Keratinocyte (primary cell): Measurements from ENCODE around the gene RIOK3. TPM values are rescaled to one million over a fixed set of nuclear protein-coding genes. Genes with fewer than 3 reads are reported as not detected.
A peak's percentile ranks its signal among the peaks of the same experiment; 100 is the strongest.

ENCODE experiments used
- DNase-seq: peaks from one replicate; pipeline ENCODE4 v3.0.0-alpha.2; 2011; ENCODE audit warnings: low read depth, missing footprints, low spot score
- FAIRE-seq: peaks from 2 replicates; lab custom pipeline; 2011; peaks lifted over from hg19 to GRCh38; lab: Jason Lieb, UNC
- H2AFZ ChIP-seq: 2 replicates; pipeline ENCODE4 v1.6.0; 2012; ENCODE audit warnings: low read length, control low read depth, inconsistent platforms; ENCODE audit not compliant: control insufficient read depth
- H3K27ac ChIP-seq: 2 replicates; pipeline ENCODE4 v1.5.1; 2011; ENCODE audit warnings: low read length; ENCODE audit not compliant: control insufficient read depth, insufficient read depth
- H3K27me3 ChIP-seq: 3 replicates; pipeline ENCODE4 v1.6.0; 2011; ENCODE audit warnings: low read length; ENCODE audit not compliant: control insufficient read depth, insufficient read depth; ENCODE audit errors: extremely low read depth
- H3K36me3 ChIP-seq, 2 experiments: 2 replicates in 1 of 2; 3 replicates in 1 of 2; pipeline ENCODE4 v1.5.1; 2011; ENCODE audit warnings: low read length in 2 of 2, mild to moderate bottlenecking in 1 of 2; ENCODE audit not compliant: control insufficient read depth in 2 of 2, insufficient read depth in 2 of 2; ENCODE audit errors: extremely low read depth in 1 of 2
- H3K4me1 ChIP-seq: 3 replicates; pipeline ENCODE4 v1.5.1; 2011; ENCODE audit warnings: low read length; ENCODE audit not compliant: control insufficient read depth, insufficient read depth; ENCODE audit errors: extremely low read depth
- H3K4me2 ChIP-seq: 3 replicates; pipeline ENCODE4 v1.6.0; 2011; ENCODE audit warnings: low read depth, low read length; ENCODE audit not compliant: control insufficient read depth, insufficient read depth; ENCODE audit errors: extremely low read depth
- H3K4me3 ChIP-seq, 3 experiments: fragments of 200-600 bp in 1 of 3; sonication (generic) in 1 of 3; 2 replicates in 2 of 3; 3 replicates in 1 of 3; pipeline ENCODE4 v1.5.1; 2011 to 2016; ENCODE audit warnings: low read length in 3 of 3, mild to moderate bottlenecking in 3 of 3, control low read depth in 2 of 3, inconsistent platforms in 1 of 3, low read depth in 1 of 3, mixed read lengths in 1 of 3, mixed run types in 1 of 3, moderate library complexity in 1 of 3; ENCODE audit not compliant: control insufficient read depth in 2 of 3, insufficient read depth in 2 of 3; ENCODE audit errors: extremely low read depth in 1 of 3
- H3K79me2 ChIP-seq: 2 replicates; pipeline ENCODE4 v1.6.0; 2012; ENCODE audit warnings: low read length; ENCODE audit not compliant: control insufficient read depth, insufficient read depth
- H3K9ac ChIP-seq: 3 replicates; pipeline ENCODE4 v1.6.0; 2011; ENCODE audit warnings: low read length; ENCODE audit not compliant: control insufficient read depth, insufficient read depth; ENCODE audit errors: extremely low read depth
- H3K9me1 ChIP-seq: 3 replicates; pipeline ENCODE4 v1.6.0; 2011; ENCODE audit warnings: low read length; ENCODE audit not compliant: control insufficient read depth, insufficient read depth; ENCODE audit errors: extremely low read depth
- H3K9me3 ChIP-seq: 2 replicates; pipeline ENCODE4 v1.5.1; 2012; ENCODE audit warnings: low read depth, low read length; ENCODE audit not compliant: control insufficient read depth
- H4K20me1 ChIP-seq: 3 replicates; pipeline ENCODE4 v1.6.0; 2011; ENCODE audit warnings: low read length; ENCODE audit not compliant: control insufficient read depth, insufficient read depth; ENCODE audit errors: extremely low read depth
- EZH2 ChIP-seq: IDR thresholded peaks from one replicate; pipeline ENCODE4 v1.6.1; 2012; ENCODE audit warnings: inconsistent platforms, mild to moderate bottlenecking, low read length, moderate library complexity
- dilution Hi-C: fragments of 300-500 bp; cut with MboI; formaldehyde crosslinking; loops from one replicate; pipeline ENCODE4 v1.7.0; 2020; ENCODE audit warnings: low sequenced_read_pairs; ENCODE audit not compliant: extremely low pct_ligation_motif_present
- polyA plus RNA-seq, 5 experiments: library from polyadenylated mRNA; depleted of rRNA in 3 of 5; stranded (reverse) in 3 of 5; stranded (forward) in 1 of 5; unstranded in 1 of 5; fragments of >200 nt; gene quantifications; 1 replicate in 1 of 5; 2 replicates in 3 of 5; 3 replicates in 1 of 5; pipeline versions ENCODE4 v1.2.1 to v1.2.3, GENCODE V29; 2011 to 2012; ENCODE audit warnings: missing spikeins in 2 of 5, low read depth in 1 of 5, low replicate concordance in 1 of 5
- TF ChIP-seq, protein P1 (sequence below), 3 experiments: IDR thresholded peaks in 1 of 3; conservative IDR thresholded peaks in 1 of 3; optimal IDR thresholded peaks in 1 of 3; 2 replicates in 2 of 3; 3 replicates in 1 of 3; pipeline versions ENCODE3 to v1.5.1; 2011; ENCODE audit warnings: low read length in 3 of 3, mild to moderate bottlenecking in 3 of 3, moderate library complexity in 2 of 3, control low read depth in 1 of 3, inconsistent platforms in 1 of 3; ENCODE audit not compliant: insufficient read depth in 2 of 3; ENCODE audit errors: extremely low read depth in 1 of 3

RIOK3 gene
- polyA plus RNA-seq, 1 donor (not counting 4 experiments of a cell fraction or from before 2014, with no cell fraction given), result 68.6 TPM

GRCh38 chr18:23503038-23503962 lies 50.2 kb downstream of the RIOK3 start, which contains the start of gene RMC1:
Gene RMC1, plus strand, starts transcription at chr18:23503511. Its CDS starts 108 bp downstream, at chr18:23503619.
- H3K27me3 ChIP-seq, result no peaks in the 10 kb centered on the region
- no peaks in the 10 kb centered on the region for H3K9me3 ChIP-seq
- H2AFZ ChIP-seq, result peak within 1 kb of the TSS; percentile 94
- DNase-seq (no peak), FAIRE-seq (no peak)
- H3K4me3 ChIP-seq, result peak within 1 kb of the TSS; percentile 86 to 92 (median 87)
- H3K36me3 ChIP-seq, result peaks cover 5 to 12% of the 10 kb centered on the region in 2 experiments
- no peak for TF ChIP-seq EZH2
- TF ChIP-seq, protein P1, sequence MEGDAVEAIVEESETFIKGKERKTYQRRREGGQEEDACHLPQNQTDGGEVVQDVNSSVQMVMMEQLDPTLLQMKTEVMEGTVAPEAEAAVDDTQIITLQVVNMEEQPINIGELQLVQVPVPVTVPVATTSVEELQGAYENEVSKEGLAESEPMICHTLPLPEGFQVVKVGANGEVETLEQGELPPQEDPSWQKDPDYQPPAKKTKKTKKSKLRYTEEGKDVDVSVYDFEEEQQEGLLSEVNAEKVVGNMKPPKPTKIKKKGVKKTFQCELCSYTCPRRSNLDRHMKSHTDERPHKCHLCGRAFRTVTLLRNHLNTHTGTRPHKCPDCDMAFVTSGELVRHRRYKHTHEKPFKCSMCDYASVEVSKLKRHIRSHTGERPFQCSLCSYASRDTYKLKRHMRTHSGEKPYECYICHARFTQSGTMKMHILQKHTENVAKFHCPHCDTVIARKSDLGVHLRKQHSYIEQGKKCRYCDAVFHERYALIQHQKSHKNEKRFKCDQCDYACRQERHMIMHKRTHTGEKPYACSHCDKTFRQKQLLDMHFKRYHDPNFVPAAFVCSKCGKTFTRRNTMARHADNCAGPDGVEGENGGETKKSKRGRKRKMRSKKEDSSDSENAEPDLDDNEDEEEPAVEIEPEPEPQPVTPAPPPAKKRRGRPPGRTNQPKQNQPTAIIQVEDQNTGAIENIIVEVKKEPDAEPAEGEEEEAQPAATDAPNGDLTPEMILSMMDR (optimal IDR thresholded peaks at IDR 0.05 in 1 of 3, IDR thresholded peaks at IDR 0.05 in 1 of 3, conservative IDR thresholded peaks at IDR 0.05 in 1 of 3; ENCODE audit: extremely low read depth in 1 of 3, insufficient read depth in 2 of 3, low read length in 3 of 3), result peak in 2 of 3 experiments; percentile 7 to 8
- H4K20me1 ChIP-seq, result no peaks in the 10 kb centered on the region
- dilution Hi-C loops, result no loop called here
- H3K27ac ChIP-seq, result peak within 1 kb of the TSS; percentile 89
- H3K79me2 ChIP-seq, result peaks cover 34% of the 10 kb centered on the region
- no peaks in the 10 kb centered on the region for H3K9me1 ChIP-seq
- H3K9ac ChIP-seq, result peak within 1 kb of the TSS; percentile 87
- peaks cover 21% of the 10 kb centered on the region for H3K4me1 ChIP-seq
- H3K4me2 ChIP-seq, result peak within 1 kb of the TSS; percentile 100

DNA sequence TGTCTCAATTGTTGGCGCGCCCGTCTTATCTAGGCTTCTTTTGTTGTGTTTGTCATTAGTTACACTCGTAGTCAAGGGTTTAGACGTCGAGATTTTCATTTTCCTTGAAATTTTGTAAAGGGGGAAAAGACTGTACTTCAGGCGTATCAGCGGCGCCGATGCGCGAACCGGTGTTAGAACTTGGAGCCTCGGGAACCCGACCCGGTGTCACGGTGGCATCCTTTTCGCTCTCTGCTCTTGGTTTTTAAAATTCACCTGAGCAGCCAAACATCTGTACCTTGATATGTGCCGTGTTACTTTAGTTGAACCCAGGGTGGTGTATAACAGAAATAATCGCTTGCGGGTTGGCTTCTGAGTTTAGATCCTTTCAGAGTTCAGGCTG lies 50.9 kb downstream of the RIOK3 start:
- Histone ChIP-seq H3K9me3 (no peaks in the 10 kb centered on the region), H3K9me1 (no peaks in the 10 kb centered on the region), H3K9ac (peak overlapping the region; percentile 87), H3K79me2 (peaks cover 35% of the 10 kb centered on the region), H3K27ac (peak overlapping the region; percentile 89), H3K4me1 (peaks cover 20% of the 10 kb centered on the region), H4K20me1 (no peaks in the 10 kb centered on the region), H3K27me3 (no peaks in the 10 kb centered on the region), H3K4me2 (peak overlapping the region; percentile 100), H2AFZ (peak overlapping the region; percentile 30), H3K36me3 (peaks cover 9 to 14% of the 10 kb centered on the region in 2 experiments), H3K4me3 (peak overlapping the region; percentile 86 to 92 (median 87))
- FAIRE-seq, result no peak
- DNase-seq, result no peak
- dilution Hi-C loops, result no loop called here
- TF ChIP-seq EZH2, result no peak
- TF ChIP-seq, protein P1 (optimal IDR thresholded peaks at IDR 0.05 in 1 of 3, IDR thresholded peaks at IDR 0.05 in 1 of 3, conservative IDR thresholded peaks at IDR 0.05 in 1 of 3; ENCODE audit: extremely low read depth in 1 of 3, insufficient read depth in 2 of 3, low read length in 3 of 3), result no peak
